Panc1 (cell line): ENCODE results near the gene MRPS22. TPM values are rescaled to one million over a fixed set of nuclear protein-coding genes. Genes with fewer than 3 reads are reported as not detected.
A peak's percentile ranks its signal among the peaks of the same experiment; 100 is the strongest.

Experiments
- ATAC-seq: fragments of 200-7000 bp; cut with Tn5 transposase; 2 replicates; pipeline ENCODE4 v1.9.1; 2020; ENCODE audit warnings: mild to moderate bottlenecking, moderate library complexity
- BruUV-seq: library from RNA; stranded (reverse); fragments of 400-500 nt; replicated peaks from 2 replicates; lab custom pipeline; 2021; lab: Mats Ljungman, UMichigan
- CTCF ChIA-PET: fragments of 300-600 bp; sonication (Branson Sonifier 250); formaldehyde crosslinking; loops from one replicate; lab custom pipeline; 2022; ENCODE audit warnings: antibody characterized with exemption; lab: Charles Lee
- POLR2A ChIA-PET: fragments of 300-600 bp; sonication (Branson Sonifier 250); formaldehyde crosslinking; loops from one replicate; lab custom pipeline; 2022; ENCODE audit warnings: antibody characterized with exemption; lab: Charles Lee
- DNase-seq: peaks from one replicate; pipeline ENCODE4 v3.0.0-alpha.2; 2010; ENCODE audit warnings: low read depth, low spot score
- H3K27ac ChIP-seq: 2 replicates; pipeline ENCODE4 v1.5.1; 2011; ENCODE audit warnings: mild to moderate bottlenecking, low read length, inconsistent platforms
- H3K27me3 ChIP-seq: fragments of 200-500 bp; sonication (Bioruptor generic); 2 replicates; pipeline ENCODE4 v1.6.0; 2014; ENCODE audit warnings: low read length, inconsistent platforms; ENCODE audit not compliant: control insufficient read depth, insufficient read depth
- H3K36me3 ChIP-seq: fragments of 200-500 bp; sonication (Bioruptor generic); 2 replicates; pipeline ENCODE4 v1.5.1; 2014; ENCODE audit warnings: inconsistent platforms, mild to moderate bottlenecking, low read length, moderate library complexity; ENCODE audit not compliant: control insufficient read depth, insufficient read depth
- H3K4me1 ChIP-seq: 2 replicates; pipeline ENCODE4 v1.5.1; 2011; ENCODE audit warnings: inconsistent platforms, mild to moderate bottlenecking, low read length, moderate library complexity; ENCODE audit not compliant: control insufficient read depth, insufficient read depth
- H3K4me3 ChIP-seq, 2 experiments: 2 replicates each; pipeline ENCODE4 v1.5.1; 2011 to 2012; ENCODE audit warnings: low read depth in 2 of 2, low read length in 2 of 2, mild to moderate bottlenecking in 2 of 2, inconsistent platforms in 1 of 2, moderate library complexity in 1 of 2
- H3K9me3 ChIP-seq: fragments of 200-500 bp; sonication (Bioruptor generic); 2 replicates; pipeline ENCODE4 v1.5.1; 2014; ENCODE audit warnings: low read depth, mild to moderate bottlenecking, inconsistent platforms, low read length, moderate library complexity; ENCODE audit not compliant: control insufficient read depth, insufficient read depth
- CTCF ChIP-seq: fragments of 450-650 bp; IDR thresholded peaks from 2 replicates; pipeline ENCODE4 v1.5.1; 2017; ENCODE audit warnings: mild to moderate bottlenecking
- POLR2AphosphoS5 ChIP-seq: IDR thresholded peaks from 2 replicates; pipeline ENCODE4 v1.6.1; 2012; ENCODE audit warnings: mild to moderate bottlenecking, low read depth, low read length, moderate library complexity
- REST ChIP-seq, 2 experiments: IDR thresholded peaks; 2 replicates each; pipeline ENCODE4 v1.6.1; 2011 to 2012; ENCODE audit warnings: low read depth in 2 of 2, control low read depth in 1 of 2, low read length in 1 of 2, mild to moderate bottlenecking in 1 of 2, moderate library complexity in 1 of 2; ENCODE audit not compliant: insufficient read depth in 1 of 2
- SIN3A ChIP-seq: IDR thresholded peaks from 2 replicates; pipeline ENCODE4 v1.6.1; 2012; ENCODE audit warnings: low read depth, mild to moderate bottlenecking, low read length, moderate library complexity, borderline replicate concordance; ENCODE audit not compliant: insufficient read depth
- TCF7L2 ChIP-seq: IDR thresholded peaks from 2 replicates; pipeline ENCODE4 v1.6.1; 2011; ENCODE audit warnings: mild to moderate bottlenecking, low read depth, low read length, inconsistent platforms
- in situ Hi-C: cut with HindIII; loops from 2 replicates; pipeline ENCODE4 v1.10.0; 2016; ENCODE audit warnings: low sequenced_read_pairs, low pct_unique_long_range_greater_than_20kb
- intact Hi-C: fragments of 100-400 bp; cut with micrococcal nuclease; formaldehyde crosslinking; loops from one replicate; pipeline ENCODE4 v1.10.0; 2022; ENCODE audit not compliant: unreplicated experiment
- total RNA-seq: library from RNA; stranded (reverse); gene quantifications from one replicate; pipeline ENCODE4 v1.2.1, GENCODE V29; 2021; ENCODE audit not compliant: unreplicated experiment

Gene MRPS22
- total RNA-seq, 1 experiment from 2014 or later, result 61.9 TPM

- no TSS peak for BruUV-seq
- TF ChIP-seq CTCF, result no peak
- no peak for TF ChIP-seq SIN3A
- no peak for TF ChIP-seq REST (IDR thresholded peaks at IDR 0.05; ENCODE audit: insufficient read depth in 1 of 2, low read depth in 2 of 2, low read length in 1 of 2)
- TF ChIP-seq POLR2AphosphoS5, result no peak
- no peak for TF ChIP-seq TCF7L2
- DNase-seq, result no peak
- no peak for ATAC-seq
- intact Hi-C loops (no loop called here), in situ Hi-C loops (no loop called here)
- peak overlapping the region; percentile 81; the same call in 1 of the 2 replicates for H3K27ac ChIP-seq
- no peak overlapping the region for H3K4me3 ChIP-seq
- CTCF ChIA-PET, result no interaction called here
- no peaks in the 10 kb centered on the region for H3K27me3 ChIP-seq
- peaks cover 45% of the 10 kb centered on the region for H3K4me1 ChIP-seq
- H3K36me3 ChIP-seq, result no peaks in the 10 kb centered on the region
- POLR2A ChIA-PET, result no interaction called here
- no peaks in the 10 kb centered on the region for H3K9me3 ChIP-seq
Observed at GRCh38 chr3:139304383-139304782, 39.4 kb upstream of the MRPS22 start.

DNA sequence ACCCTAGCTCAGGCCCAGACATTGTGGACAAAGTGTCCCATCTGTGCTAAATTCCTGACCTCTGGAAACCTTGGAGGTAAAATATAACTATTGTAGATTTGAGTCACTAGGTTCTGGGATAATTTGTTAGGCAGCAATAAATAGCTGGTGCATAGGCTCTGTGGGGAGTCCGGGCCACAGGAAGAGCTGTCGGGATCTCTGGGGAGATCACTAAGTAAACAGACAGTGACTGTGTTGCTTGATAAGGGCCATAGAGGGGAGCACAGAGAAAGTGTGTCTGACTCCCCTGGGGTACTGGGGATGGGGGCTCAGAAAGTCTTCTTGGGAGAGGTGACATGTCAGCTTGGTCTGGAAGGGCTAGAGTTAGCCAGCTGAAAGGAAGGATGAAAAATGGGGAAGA is 37.7 kb upstream of the MRPS22 start:
- no peak for TF ChIP-seq SIN3A
- no peak for TF ChIP-seq TCF7L2
- no peak for TF ChIP-seq CTCF
- no peak for TF ChIP-seq REST (IDR thresholded peaks at IDR 0.05; ENCODE audit: insufficient read depth in 1 of 2, low read depth in 2 of 2, low read length in 1 of 2)
- no peak for TF ChIP-seq POLR2AphosphoS5
- no peak overlapping the region for H3K4me3 ChIP-seq
- no peaks in the 10 kb centered on the region for H3K27me3 ChIP-seq
- ATAC-seq, result no peak
- ChIA-PET POLR2A (no interaction called here), CTCF (interaction anchor here (0.7 kb wide), 1 partner anchor 171 kb away, joined by 4 read pairs; no protein-coding TSS in a partner anchor)
- no peak for DNase-seq
- no peaks in the 10 kb centered on the region for H3K36me3 ChIP-seq
- no peaks in the 10 kb centered on the region for H3K9me3 ChIP-seq
- peaks cover 49% of the 10 kb centered on the region for H3K4me1 ChIP-seq
- in situ Hi-C loops (no loop called here), intact Hi-C loops (no loop called here)
- BruUV-seq, result no TSS peak
- peak overlapping the region; percentile 62; the same call in 1 of the 2 replicates for H3K27ac ChIP-seq
